Measurements from ENCODE around the gene TRPM2.
"Not testable (repeated sequence)": the region's sequence is repeated elsewhere in the genome, so short reads cannot be mapped to it uniquely, and the experiment has no call there.

Gene TRPM2

GRCh38 chr21:44479556-44480199 lies 126.3 kb downstream of the TRPM2 start:
- not testable (repeated sequence) for H3K4me3 ChIP-seq; H3K27ac ChIP-seq; DNase-seq (ENCODE audit: low spot score)
- TF ChIP-seq CTCF (IDR thresholded peaks at IDR 0.05): peak; percentile 26

GRCh38 chr21:44480200-44481053 lies 127.0 kb downstream of the TRPM2 start:
- Histone ChIP-seq H3K27ac (no peak overlapping the region), H3K4me3 (no peak overlapping the region)
- DNase-seq (ENCODE audit: low spot score): no peak
- TF ChIP-seq CTCF (IDR thresholded peaks at IDR 0.05): no peak

GRCh38 chr21:44482581-44483287 lies 129.3 kb downstream of the TRPM2 start:
- no peak for TF ChIP-seq CTCF (IDR thresholded peaks at IDR 0.05)
- DNase-seq (ENCODE audit: low spot score): no peak
- Histone ChIP-seq H3K4me3 (no peak overlapping the region), H3K27ac (no peak overlapping the region)

GRCh38 chr21:44483288-44484237 lies 130.1 kb downstream of the TRPM2 start:
- TF ChIP-seq CTCF (IDR thresholded peaks at IDR 0.05): no peak
- Histone ChIP-seq H3K27ac (no peak overlapping the region), H3K4me3 (no peak overlapping the region)
- no peak for DNase-seq (ENCODE audit: low spot score)

GRCh38 chr21:44484498-44485253 lies 131.3 kb downstream of the TRPM2 start:
- no peak overlapping the region for H3K27ac ChIP-seq
- no peak for TF ChIP-seq CTCF (IDR thresholded peaks at IDR 0.05)
- no peak overlapping the region for H3K4me3 ChIP-seq
- DNase-seq (ENCODE audit: low spot score): no peak

Measured in coronary artery (tissue), 2 donors.